Anterior cingulate cortex (tissue), 58 donors: ENCODE results near the gene ATP9B.
"Not testable (repeated sequence)": the region's sequence is repeated elsewhere in the genome, so short reads cannot be mapped to it uniquely, and the experiment has no call there.

ENCODE experiments used
- DNase-seq, 58 donors: peaks; one replicate each; lab custom pipeline; 2025; lab: John Stamatoyannopoulos, UW

ATP9B gene

DNA sequence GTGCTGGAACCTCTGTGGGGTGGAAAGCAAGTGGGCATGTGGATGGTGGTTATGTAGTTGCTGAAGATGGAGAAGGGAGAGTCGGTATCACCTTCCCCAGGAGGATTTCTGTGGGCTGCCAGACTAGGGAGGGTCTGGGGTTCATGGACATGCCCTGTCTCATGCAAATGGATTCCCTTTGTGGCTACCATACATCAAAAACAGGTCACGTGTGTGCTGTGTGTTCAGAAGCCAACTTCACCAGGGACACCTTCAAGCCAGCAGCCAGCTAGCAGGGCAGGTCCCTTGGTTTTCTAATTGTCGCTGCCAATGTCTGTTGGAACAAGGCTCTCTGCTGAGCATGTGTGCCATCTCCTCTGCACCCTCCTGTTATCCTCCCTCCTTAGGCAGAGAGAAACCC, 155.2 kb downstream of the ATP9B start:
- no peak for DNase-seq

DNA sequence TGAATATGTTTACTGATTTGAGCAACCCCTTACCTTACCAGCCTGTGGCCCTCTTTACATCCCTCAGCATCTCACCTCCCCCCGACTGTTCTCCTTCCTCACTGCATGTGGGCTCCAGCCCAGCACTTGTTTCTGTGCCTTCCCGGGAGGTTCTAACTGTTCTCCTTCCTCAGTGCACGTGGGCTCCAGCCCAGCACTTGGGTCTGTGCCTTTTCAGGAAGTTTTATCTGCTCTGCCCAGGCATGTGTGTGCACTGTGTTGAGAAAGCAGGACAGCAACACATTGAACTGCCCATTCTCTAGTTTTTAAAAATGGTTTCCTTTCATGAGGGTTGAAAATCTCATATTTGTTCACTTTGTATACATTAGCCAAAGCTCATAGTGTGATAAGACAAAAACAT, 158.4 kb downstream of the ATP9B start:
- DNase-seq = no peak

DNA sequence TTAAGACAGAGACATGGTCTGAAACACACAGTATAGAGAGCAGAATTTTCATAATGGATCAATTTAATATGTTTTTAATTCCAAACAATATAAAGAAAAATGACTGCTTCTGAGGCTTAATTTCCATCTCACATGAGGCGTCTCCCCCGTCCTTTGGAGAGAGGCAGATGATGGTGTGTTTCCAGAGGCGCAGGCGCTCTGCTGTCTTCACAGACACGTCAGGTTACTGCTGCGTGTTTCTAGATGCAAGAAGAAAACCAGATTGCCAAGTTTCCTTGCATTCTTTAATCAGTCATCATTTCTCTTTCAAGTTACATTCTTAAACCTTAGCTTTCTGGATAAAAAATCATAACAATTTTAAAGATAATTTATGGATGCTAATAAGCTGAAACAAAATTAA, 160.2 kb downstream of the ATP9B start:
- DNase-seq = no peak

DNA sequence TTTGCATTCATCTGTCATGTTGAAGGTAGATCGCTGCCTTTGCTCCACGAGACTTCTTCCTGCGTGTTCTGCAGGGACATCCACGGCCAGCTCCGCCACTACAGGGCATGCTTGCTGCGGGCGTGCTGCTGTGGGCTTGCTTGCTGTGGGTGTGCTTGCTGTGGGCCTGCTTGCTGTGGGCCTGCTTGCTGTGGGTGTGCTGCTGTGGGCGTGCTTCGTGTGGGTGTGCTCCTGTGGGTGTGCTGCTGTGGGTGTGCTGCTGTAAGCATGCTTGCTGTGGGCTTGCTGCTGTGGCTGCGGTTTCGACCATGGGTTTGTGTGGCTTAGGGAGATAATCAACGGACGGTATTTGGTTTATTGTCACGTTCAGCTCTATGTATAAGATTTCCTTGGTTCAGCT, 165.2 kb downstream of the ATP9B start:
- no peak for DNase-seq

DNA sequence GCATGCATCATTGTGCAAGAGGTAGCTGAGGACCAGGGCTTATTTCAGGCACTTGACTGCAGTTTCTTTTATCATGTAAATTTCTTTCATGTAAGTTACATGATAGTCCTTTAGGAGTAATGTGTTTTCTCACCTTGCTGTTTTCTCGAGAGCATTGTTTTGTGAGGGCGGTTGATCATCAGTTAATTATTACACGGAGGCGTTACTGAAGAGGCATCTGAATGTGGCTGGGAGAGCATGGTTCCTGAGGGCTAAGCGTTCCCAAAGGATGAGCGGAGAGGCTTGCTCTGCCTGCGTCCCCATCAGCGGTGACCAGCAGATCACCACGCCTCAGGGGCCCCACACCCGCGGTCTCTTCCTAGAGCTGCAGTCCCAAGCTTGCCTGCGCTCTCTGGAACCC, 170.4 kb downstream of the ATP9B start:
- DNase-seq = no peak

DNA sequence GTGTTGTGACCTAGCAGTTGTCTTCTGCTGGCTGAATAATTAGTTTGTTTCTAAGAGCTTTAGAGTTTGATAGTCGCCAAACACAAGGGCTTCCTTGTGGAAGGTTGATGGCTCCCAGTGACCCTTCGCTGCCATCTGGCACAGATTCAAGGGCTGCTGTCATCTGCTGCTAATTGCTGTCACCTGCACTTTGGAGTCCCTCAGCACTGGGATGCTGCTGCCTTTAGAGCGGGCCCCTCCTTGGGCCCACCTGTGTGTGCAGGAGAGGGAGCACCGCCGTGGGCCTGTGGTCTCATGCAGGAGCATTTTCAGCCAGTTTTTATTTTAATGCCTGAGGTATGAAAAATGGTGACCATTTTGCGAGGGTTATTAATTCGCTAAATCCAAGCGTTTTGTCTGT, 172.6 kb downstream of the ATP9B start:
- peak in 1 of 58 donors; percentile 33 for DNase-seq

DNA sequence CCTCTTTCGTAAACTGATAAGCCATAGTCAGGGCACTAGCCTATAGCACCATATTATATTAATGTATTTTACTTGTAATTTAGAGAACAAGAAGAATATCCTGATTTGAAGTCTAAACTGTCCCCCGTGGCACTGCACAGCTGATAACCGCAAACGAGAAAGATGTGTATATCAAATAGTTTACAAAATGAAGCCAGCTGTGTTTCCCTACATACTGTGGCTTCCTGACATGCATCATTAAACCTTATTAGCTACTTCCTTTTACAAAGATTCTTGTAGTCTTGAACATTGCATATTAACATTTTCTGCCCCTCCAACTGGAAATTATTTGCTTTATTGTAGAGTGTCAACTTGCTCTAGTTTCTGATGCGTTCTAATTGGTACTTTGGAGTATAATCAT, 173.1 kb downstream of the ATP9B start:
- DNase-seq = no peak

DNA sequence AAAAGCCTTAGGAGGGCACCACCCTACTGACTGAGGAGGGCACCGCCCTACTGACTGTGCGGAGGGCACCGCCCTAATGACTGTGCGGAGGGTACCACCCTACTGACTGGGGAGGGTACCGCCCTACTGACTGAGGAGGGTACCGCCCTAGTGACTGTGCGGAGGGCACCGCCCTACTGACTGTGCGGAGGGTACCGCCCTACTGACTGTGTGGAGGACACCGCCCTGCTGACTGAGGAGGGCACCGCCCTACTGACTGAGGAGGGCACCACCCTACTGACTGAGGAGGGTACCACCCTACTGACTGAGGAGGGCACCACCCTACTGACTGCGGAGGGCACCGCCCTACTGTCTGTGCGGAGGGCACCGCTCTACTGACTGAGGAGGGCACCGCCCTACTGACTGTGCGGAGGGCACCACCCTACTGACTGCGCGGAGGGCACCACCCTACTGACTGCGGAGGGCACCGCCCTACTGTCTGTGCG, 176.4 kb downstream of the ATP9B start:
- no peak for DNase-seq

DNA sequence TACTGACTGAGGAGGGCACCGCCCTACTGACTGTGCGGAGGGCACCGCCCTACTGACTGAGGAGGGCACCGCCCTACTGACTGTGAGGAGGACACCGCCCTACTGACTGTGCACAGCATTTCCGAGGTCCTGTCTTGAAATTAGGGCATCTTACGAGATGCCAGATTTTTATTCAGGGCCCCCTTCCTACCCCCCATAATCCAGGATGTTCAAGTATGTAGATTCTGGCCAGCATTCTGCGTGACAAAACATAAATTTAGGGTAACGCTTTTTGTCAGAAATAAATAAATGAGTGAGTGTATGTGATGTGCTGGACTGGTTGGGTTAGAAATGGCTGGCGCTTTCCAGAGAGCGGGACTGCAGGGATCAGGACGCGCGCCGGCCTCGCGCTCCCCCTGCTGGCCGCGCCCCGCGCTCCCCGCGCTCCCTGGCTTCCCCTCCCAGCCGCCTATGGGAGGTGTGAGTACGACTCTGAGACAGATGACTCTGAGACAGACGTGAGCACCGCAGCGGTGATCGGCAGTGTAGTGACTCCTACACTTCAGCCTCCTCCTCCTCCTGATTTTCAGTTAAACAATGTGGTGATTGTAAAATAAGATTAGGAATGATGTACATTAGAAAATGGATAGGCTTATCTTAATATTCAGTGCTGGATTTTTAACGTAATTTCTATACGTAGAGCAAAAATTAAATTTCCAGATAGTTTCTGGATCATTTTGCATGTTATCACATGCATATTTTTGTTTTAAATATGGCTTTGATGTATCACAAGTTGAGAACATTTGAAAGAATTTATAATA, 177.3 kb downstream of the ATP9B start:
- DNase-seq = peak in 54 of 58 donors; percentile 12 to 86 (median 61)

DNA sequence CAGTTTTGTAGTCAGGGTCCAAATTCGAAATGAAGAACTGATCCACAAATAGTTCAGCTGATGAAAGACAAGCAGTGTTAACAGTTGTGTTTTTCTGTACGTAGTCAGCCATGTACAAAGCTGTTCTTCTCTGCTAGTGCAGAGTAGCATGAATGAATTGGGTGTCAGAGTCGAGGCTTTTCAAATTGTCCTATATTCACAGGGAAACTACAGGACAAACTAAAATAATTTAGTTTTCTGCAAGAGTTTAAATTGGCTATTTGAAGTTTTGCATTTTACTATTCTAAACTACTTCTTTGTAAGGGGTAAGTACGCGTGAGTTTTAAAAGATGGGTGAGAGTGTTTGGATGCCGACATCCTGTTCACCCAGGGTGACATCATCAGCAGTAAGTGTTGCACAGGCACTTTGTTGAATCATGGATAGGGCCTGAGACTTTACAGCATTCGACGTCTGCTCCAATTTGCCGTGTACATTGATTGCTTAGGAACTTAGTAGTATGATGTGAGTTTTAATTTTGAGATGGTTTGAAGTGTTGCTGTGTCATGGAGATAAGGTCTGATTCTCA, 179.4 kb downstream of the ATP9B start:
- DNase-seq = peak in 1 of 58 donors; percentile 32

DNA sequence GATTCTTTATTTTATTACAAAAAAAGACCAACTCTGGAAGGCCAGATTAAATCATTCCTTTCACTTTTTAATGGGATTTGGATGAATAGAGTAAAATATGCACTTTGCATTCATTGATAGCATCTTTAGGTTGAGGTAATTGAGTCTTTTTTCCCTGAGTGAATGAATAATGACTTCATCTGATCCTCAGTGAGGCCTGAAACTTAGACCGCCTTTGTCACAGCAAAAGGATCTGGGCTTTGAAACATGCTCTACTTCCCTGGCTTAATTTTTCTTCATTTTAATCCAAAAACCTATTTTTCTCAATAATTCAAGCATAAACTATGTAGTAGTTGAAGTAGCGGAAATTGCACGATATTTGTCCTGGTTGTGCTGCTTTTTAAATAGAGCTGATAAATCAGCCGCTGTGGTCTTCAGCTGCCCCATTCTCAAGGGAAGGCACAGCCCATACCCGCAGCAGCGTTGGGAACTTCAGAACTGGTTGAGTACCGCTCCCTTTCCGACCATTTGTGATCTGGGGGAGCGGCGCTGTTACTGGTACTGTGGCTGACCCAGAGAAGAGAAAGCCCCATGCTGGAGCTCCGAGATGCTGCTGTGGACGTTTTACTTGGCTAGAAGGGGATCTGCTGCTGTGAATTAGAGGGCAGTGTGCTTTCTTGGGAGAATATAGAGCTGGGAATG, 181.2 kb downstream of the ATP9B start:
- DNase-seq = no peak

DNA sequence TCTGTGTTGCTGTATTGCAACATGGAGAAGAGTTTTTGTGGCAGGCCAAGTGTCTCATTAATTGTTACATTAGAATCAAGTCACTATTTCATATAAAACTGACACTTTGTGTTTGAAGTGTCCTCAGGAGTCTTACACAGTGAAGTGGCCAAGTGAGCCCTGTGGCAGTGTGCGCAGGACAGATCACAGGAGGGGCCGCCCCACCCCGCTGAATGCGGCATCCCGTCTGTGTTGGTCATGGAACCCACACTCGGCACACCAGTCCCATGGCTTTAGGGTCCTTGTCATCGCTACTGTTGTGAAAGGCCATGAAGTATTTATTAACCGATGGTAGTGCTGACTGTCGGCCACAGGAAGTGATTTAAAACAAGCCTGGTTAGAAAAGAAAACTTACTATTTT, 181.8 kb downstream of the ATP9B start:
- no peak for DNase-seq

DNA sequence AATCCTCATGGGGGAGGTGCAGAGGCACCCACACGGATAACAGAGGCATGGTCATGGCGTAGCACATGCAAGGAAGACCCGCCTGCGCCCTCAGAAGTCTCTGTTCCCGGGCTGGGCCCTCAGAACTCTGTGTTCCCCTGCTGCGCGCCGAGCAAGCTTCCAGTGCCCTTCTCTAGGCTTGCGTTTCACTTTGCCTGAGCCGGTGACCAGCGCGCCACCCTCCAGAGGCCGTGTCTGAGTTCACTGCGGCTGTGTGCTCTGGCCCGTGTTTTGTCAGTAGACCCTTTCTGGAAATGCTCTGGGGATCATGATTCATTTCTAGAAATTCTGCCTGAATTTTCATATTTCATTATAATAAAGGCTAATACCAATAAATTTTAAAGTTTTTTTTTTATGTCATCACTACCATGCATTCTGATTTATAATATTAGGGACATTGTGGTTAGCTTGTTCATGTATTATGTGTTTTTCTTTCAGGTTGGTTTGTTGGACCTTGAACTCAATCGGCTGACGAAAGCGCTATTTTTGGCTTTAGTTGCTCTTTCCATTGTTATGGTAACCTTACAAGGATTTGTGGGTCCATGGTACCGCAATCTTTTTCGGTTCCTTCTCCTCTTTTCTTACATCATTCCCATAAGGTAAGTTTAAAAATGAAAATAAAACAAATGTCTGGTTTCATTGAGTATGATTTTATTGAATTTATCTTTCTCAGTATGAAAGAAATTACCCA, 183.9 kb downstream of the ATP9B start:
- no peak for DNase-seq

DNA sequence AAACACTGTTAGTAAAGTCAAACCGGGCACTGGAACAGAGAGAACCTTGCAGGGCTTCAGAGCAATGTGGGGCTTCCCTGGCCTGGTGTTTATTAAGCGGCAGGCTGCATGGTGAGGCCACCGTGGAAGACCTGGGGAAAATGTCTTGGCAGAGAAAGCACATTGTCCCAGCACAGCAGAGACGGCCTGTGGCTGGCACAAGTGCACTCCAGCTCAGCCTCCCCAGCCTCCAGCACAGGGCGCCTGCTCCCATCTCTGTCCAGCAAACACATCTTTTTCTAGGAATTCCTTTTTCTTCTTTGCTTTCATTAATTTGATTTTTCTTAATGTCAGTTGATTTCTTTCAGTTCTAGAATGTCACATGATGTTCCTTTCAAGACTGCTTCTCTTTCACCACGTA, 188.3 kb downstream of the ATP9B start:
- peak in 11 of 58 donors; percentile 35 to 60 (median 48) for DNase-seq

DNA sequence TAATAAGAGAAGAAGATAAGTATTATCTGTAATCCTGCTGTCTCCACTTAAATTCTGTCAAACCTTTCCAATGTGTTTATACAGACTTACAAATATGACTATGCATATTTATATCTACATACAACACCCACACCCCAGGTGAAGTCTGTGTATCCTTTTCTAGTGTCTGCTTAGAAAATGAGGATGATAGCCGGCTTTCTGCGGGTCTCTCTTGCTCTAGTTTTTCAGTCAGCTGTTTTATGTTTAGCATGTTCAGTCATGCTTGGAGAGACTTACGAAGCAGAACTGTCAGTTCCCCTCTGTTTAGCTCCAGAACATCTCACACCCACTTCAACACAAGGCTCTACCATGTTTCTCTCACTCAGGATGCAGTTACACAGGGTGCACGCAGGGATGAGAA, 189.3 kb downstream of the ATP9B start:
- peak in 3 of 58 donors; percentile 30 to 53 (median 48) for DNase-seq

DNA sequence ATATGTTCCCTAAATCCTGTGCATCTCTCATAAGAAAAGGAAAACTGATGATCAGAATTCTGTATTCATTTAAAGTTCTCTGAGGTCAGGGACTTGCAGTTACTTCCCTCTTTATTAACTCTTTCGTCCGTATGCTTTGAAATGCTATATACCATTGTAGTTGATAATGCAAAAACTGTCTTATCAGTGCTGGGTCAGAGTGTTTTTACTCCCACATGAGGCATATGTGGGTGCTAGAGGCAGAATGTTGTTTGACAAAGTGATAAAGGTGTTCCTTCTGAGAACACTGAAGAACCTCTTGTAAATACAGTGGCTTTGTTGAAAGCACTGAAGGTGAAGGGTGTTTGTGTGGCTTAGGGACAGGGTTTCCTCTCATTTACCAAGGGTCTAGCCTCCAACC, 190.0 kb downstream of the ATP9B start:
- DNase-seq = no peak

DNA sequence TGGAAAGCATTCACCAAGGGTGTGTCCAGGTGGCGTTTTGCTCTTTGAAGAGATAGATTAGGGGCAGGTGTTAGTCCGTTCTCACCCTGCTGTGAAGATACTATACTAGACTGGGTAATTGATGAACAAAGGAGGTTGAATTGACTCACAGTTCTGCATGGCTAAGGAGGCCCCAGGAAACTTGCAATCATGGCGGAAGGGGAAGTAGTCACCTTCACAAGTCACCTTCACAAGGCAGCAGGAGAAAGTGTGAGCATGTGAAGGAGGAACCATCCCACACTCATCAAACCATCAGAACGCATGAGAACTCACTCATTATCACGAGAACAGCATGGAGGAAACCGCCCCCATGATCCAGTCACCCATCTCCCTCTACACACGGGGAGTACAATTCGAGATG, 190.8 kb downstream of the ATP9B start:
- DNase-seq = no peak

DNA sequence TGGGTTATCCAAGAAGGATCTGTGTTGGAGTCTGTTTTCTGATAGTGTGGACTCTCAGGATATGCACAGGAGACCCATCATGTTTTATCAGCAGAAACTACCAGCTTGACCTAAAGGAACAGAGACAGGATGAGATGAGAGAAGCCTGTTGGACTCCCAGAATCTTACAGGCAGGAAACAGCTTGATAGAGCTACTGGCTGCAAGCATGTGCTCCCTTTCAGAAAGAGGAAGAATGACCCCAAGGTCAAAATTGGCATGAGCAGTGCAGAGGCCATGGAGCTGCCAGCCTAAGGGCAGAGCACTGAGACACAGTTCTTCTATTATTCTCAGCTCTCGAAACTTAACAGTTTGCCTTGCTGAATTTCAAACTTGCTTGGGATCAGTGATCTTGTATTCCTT, 191.3 kb downstream of the ATP9B start:
- DNase-seq = no peak

DNA sequence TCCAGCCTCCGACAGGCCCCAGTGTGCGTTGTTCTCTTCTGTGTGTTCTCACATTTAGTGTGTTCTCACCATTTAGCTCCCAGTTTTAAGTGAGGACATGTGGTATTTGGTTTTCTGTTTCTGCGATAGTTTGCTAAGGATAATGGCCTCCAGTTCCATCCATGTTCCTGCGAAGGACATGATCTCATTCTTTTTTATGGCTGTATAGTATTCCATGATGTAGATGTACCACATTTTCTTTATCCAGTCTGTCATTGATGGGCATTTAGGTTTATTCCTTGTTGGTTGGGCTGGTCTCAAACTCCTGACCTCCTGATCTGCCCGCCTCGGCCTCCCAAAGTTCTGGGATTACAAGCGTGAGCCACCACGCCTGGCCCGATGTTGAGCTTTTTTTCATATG, 195.9 kb downstream of the ATP9B start:
- not testable (repeated sequence) for DNase-seq

DNA sequence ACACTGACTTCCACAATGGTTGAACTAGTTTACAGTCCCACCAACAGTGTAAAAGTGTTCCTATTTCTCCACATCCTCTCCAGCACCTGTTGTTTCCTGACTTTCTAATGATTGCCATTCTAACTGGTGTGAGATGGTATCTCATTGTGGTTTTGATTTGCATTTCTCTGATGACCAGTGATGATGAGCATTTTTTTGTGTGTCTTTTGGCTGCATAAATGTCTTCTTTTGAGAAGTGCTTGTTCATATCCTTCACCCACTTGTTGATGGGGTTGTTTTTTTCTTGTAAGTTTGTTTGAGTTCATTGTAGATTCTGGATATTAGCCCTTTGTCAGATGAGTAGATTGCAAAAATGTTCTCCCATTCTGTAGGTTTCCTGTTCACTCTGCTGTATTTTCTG, 202.6 kb downstream of the ATP9B start:
- DNase-seq = not testable (repeated sequence)

DNA sequence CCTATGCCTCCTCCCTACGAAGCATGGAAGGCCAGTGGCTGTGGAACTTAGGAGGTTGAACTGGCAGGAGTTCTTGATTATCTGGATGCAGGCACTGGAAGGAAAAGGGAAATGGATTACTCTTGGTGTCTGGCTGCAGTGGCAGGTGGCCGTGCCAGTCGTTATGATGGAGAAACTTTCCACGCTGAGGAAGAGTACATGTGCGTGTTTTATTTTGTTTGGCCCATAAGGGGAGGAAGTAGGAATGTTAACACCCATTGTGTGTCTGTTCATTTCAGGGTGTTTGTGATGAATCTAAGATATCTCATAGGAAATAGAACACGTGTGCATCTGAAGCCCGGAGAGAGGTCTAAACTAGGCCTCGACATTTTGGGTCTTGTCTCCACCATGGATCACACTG, 203.7 kb downstream of the ATP9B start:
- no peak for DNase-seq
